ENCODE data around the gene PCMTD2.

PCMTD2 gene

GRCh38 chr20:64271636-64272035, 16.1 kb downstream of the PCMTD2 start (continued):
- TF ChIP-seq ZNF148 (tag by site-specific recombination; IDR thresholded peaks at IDR 0.05; ENCODE audit: borderline replicate concordance) (no peak), ZNF514 (tag by site-specific recombination; IDR thresholded peaks at IDR 0.05) (no peak), SCRT2 (tag by site-specific recombination; IDR thresholded peaks at IDR 0.05) (no peak), ZNF394 (tag by site-specific recombination; IDR thresholded peaks at IDR 0.05; ENCODE audit: borderline replicate concordance) (no peak), ZBTB7A (tag by site-specific recombination; IDR thresholded peaks at IDR 0.05; ENCODE audit: low read depth) (no peak), TRIM28 (IDR thresholded peaks at IDR 0.05; ENCODE audit: borderline replicate concordance, low read length) (no peak), ZNF24 (tag by site-specific recombination; IDR thresholded peaks at IDR 0.05) (no peak), ZNF426 (tag by site-specific recombination; IDR thresholded peaks at IDR 0.05) (no peak), ZNF335 (tag by site-specific recombination; conservative IDR thresholded peaks at IDR 0.05) (no peak), ZNF549 (tag by site-specific recombination; IDR thresholded peaks at IDR 0.05) (no peak)

GRCh38 chr20:64273109-64273508, 17.6 kb downstream of the PCMTD2 start:
- ChIA-PET CTCF (no interaction called here), POLR2A (no interaction called here)
- no peaks in the 10 kb centered on the region for H3K4me1 ChIP-seq (ENCODE audit: control insufficient read depth, insufficient read depth, low read length)
- H3K9me3 ChIP-seq (ENCODE audit: control insufficient read depth, insufficient read depth, low read depth, low read length) = no peaks in the 10 kb centered on the region
- TF ChIP-seq ZNF473 (tag by site-specific recombination; IDR thresholded peaks at IDR 0.05) (no peak), ZNF26 (tag by site-specific recombination; IDR thresholded peaks at IDR 0.05) (no peak), ZNF777 (tag by site-specific recombination; IDR thresholded peaks at IDR 0.05; ENCODE audit: borderline replicate concordance) (no peak), INSM2 (tag by site-specific recombination; IDR thresholded peaks at IDR 0.05) (no peak), ZNF266 (tag by site-specific recombination; IDR thresholded peaks at IDR 0.05; ENCODE audit: low read depth) (no peak), ZNF707 (tag by site-specific recombination; IDR thresholded peaks at IDR 0.05) (no peak), ZNF155 (tag by site-specific recombination; IDR thresholded peaks at IDR 0.05) (no peak), ZSCAN23 (tag by site-specific recombination; IDR thresholded peaks at IDR 0.05) (no peak), HOXA7 (CRISPR knock-in tag; IDR thresholded peaks at IDR 0.05; ENCODE audit: borderline replicate concordance) (no peak), KLF10 (tag by site-specific recombination; IDR thresholded peaks at IDR 0.05) (no peak), KLF8 (tag by site-specific recombination; IDR thresholded peaks at IDR 0.05) (no peak), ZNF146 (tag by site-specific recombination; IDR thresholded peaks at IDR 0.05) (no peak), ZNF558 (tag by site-specific recombination; IDR thresholded peaks at IDR 0.05) (no peak), HOXC10 (CRISPR knock-in tag; IDR thresholded peaks at IDR 0.05) (no peak), ZBTB11 (tag by site-specific recombination; conservative IDR thresholded peaks at IDR 0.05; ENCODE audit: low read depth) (no peak), EGR2 (tag by site-specific recombination; IDR thresholded peaks at IDR 0.05; ENCODE audit: low read depth) (no peak), ZNF239 (tag by site-specific recombination; IDR thresholded peaks at IDR 0.05) (no peak), SALL2 (tag by site-specific recombination; IDR thresholded peaks at IDR 0.05; ENCODE audit: borderline replicate concordance) (no peak), FEZF1 (tag by site-specific recombination; IDR thresholded peaks at IDR 0.05) (no peak)
- H3K36me3 ChIP-seq (ENCODE audit: control insufficient read depth in 2 of 2, insufficient read depth in 1 of 2, low read length in 2 of 2) = peaks cover 0 to 33% of the 10 kb centered on the region in 2 experiments; a peak in 1 of 3 replicates
- H3K27ac ChIP-seq (ENCODE audit: extremely low read depth, low read depth, low read length) = no peak overlapping the region
- no peak overlapping the region for H3K4me3 ChIP-seq (ENCODE audit: low read depth, low read length)
